Kidney glomerular epithelial cell (primary cell): ENCODE measurements around the gene EPHA2.
A peak's percentile ranks its signal among the peaks of the same experiment; 100 is the strongest.
"Not testable (repeated sequence)": the region's sequence is repeated elsewhere in the genome, so short reads cannot be mapped to it uniquely, and the experiment has no call there.

Experiments used
- DNase-seq: peaks from one replicate; lab custom pipeline; 2025; lab: John Stamatoyannopoulos, UW

Gene EPHA2

DNA sequence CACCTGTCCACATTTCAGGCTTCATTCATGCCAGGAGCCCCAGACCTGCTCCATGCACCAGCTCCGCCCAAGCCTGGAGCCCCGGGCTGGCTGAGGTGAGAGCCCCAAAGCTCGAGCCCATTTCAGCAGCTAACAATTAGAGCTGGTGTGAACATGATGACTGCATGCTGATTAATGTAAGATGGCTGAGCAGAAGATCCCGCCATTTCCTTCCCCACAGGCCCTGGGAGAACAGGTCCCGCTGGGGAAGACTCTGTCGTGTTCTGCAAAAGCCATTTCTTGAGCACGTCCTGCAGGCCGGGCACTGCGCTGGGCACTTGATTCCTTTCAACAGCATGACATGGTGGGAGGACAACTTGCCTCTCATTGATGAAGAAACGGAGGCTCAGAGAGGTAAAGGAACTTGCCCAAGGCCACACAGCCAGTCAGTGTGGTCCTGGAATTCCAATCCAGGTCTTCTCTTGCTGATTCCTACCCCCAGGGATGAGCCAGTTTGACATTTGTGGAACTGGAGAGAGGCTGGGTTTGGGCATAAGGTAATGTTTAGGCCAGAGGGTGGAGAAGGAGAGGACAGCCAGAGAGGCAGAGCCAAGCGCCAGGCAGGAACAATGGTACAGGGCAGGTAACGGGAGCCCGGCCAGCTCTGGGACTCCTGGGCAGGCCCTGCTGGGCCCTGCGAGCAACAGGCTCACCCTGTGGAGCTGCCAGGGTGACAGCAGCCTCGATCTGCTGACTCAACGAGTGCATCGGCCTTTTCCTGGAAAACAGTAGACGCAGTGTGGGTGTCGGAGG is 28.1 kb upstream of the EPHA2 start:
- DNase-seq, result no peak

DNA sequence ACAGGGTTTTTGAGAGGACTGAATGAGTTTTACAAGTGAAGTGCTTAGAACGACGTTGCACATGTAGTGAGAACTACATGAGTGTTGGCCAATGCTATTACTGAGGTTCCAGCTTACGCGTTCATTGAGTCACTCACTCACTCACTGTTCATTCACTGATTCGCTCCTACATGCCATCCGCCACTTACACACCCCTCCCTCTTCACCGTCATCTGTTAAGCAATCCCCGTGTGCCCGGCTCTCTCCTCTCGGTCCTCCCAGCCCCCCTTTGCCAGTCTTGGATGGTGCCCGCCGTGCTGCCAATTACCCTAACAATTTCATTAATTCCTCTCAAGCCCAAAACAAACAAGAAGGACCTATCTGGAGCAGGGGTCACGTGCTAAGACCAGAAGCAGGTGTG is 27.3 kb upstream of the EPHA2 start:
- no peak for DNase-seq

DNA sequence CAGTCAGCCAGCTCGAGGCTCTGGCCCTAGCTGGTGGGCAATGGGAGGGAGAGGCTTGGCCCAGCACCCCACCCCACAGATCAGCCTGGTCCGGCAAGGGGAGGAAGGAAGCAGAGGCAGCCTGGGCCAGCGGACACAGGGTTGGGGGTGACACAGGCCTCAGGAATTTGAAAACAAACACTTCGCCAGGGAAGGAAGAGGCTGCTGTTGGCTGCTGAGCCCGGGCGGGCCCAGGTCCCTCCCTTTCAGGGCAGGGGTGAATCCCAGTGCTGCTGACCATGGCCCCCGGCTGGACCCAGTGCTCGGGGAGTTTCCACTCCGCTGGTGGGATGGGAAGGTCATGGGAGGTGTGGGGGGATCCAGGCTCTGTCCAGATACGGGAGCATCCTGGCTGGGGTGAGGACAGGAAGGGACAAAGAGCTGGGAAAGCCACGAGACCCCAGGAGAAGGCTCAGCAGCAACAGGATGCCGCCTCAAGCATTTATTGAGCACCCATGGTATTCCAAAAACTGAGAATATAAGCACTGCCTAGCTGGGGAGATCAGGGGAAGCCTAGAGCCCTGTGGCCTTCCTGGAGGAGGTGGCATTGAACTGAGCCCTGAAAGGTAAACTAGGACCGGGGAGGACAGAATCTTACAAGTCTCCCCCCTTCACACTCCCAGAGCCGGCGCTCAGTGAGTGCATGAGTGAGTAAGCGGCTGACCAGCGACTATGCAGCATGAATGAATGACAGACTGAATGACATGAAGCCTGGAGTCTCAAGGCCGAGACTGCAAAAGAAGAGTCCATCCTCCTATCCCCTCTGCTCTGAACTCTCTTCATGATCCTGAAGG is 26.2 kb upstream of the EPHA2 start:
- DNase-seq, result peak; percentile 90

DNA sequence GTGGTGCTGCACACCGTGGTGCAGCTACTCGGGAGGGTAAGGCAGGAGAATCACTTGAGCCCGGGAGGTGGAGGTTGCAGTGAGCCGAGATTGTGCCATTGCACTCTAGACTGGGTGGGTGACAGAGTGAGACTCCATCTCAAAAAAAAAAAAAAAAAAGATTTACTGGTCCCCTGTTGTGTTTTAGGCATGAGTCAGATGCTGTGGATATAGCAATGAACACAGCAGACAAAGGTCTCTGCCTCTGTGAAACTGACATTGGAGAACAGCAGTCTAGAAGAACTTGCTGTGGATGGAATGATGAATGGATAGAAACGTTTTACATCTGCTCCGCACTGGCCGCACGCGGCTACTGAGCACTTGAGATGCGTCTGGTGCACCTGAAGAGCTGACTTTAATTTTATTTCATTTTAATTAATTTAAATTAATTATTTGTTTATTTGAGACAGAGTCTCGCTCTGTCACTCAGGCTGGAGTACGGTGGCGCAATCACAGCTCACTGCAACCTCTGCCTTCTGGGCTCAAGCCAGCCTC is 24.5 kb upstream of the EPHA2 start:
- DNase-seq, result no peak

DNA sequence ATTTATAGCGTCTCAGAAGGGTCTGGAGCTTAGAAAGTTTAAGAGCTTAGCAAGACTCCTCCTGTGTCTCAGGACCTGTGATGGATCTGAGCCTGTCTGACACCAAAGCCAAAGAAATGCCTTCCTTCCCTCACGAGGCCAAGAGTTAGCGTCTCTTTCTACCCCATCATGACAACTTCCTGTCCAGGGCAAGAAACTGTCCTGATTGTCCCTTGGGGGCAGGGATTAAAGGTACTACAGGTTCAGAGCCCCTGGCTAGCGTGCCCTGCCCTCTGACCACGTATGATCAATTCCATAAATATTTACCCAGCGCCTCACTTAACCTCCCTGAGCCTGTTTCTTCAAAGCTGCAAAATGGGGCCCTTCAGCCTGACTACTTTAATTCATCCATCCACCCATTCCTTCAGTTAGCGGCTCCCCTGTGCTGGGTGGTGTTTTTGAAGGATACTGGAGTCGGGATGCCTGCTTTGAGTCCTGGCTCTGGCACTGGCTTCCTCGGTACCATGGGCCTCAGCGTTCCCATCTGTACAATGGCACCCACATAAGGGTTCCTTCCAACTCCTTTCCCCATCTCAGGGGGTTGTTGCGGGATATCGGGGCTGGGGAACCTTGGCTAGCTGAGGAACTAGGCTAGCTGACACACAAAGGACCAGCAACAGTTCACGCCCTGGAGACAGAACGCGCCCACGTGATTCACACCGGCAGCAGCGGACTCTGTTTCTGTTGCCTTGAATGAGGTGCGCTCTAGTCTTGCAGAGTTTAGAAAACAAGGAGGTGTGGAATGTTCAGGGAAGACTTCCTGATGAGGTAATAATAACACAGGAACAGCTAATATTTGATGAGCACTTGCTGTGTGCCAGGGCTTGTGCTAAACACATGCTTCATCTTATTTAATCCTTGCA is 23.0 kb upstream of the EPHA2 start:
- DNase-seq, result peak; percentile 18

DNA sequence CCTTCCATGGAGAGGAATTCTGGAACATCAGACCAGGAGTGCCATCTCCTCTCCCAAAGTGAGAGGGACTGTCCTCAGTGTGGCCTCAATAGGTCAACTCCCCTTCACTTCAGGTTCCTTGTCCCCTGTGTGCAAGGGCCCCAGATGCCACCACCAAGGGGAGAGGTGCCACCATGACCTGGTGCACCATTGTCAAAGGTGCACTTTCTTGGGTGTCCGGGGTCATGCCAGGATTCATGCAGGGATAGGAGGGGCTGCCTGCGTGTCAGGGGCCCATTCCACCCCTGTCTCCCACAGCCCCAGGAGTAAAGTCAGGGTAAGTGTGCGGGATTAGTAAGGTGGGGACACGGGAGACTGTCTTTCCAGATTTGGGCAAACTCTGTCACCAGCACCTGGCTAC is 21.4 kb upstream of the EPHA2 start:
- no peak for DNase-seq

DNA sequence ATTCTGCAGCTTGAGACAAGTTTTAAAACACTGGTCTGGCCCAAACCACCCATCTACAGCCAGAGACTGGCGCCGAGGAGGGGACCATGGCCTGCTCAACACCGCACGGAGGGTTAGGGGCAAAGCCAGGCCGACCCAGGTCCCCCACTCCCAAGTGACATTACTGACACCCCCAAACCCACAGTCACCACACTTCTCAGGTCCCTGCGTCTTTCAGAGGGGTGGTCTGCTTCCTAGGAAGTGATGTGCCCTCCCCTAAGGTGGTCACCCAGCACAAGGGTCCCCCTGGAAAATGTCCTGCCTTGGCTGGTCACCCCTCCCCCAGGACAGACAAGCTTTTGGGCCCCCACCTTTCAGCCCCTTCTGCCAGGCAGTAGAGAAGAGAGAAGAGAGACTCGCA is 20.8 kb upstream of the EPHA2 start:
- no peak for DNase-seq

DNA sequence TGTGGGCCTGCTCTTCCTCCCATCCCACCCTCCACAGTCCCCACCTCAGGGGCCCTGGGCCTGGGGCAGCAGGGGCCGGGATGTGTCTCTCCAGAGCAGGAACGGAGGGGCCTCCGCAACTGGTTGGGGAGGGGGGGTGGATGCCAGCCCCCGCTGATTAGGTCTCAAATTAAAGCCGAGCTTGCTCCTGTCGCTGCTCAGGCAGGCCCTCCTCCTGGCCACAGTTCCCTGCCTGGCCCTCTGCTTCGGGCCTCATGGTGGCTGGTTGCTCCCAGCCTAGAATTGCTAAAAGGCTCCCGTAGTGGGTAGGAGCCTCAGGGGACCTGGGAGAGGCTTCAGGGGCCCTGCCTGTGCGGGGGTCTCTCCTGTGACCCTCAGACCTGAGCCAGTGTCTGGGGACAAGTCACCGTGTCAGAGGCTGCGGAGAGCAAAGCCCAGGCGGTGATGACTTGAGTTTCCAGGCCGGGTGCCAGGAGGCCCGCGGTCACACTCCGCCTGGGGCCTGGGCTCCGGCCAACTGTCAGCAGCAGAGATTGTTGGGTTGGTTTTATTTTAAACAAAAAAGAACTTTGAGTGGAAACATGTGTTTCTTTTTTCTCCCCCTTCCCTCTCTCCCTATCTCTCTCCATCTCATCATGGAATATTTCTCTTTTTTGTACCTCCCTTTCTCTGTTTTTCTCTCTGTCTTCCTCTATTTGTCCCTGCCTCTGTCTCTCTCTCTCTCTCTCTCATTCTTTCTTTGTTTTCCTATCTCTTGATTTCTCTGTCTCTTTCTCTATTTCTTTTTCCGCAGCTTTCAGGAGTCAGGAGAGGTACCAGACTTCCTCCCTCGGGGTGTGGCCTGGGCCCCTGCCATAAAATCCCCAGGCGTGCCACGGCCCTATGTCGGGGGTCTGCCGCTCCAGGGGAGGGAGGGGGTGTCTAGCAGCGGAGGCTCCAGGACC is 20.0 kb upstream of the EPHA2 start:
- DNase-seq, result peak; percentile 77

DNA sequence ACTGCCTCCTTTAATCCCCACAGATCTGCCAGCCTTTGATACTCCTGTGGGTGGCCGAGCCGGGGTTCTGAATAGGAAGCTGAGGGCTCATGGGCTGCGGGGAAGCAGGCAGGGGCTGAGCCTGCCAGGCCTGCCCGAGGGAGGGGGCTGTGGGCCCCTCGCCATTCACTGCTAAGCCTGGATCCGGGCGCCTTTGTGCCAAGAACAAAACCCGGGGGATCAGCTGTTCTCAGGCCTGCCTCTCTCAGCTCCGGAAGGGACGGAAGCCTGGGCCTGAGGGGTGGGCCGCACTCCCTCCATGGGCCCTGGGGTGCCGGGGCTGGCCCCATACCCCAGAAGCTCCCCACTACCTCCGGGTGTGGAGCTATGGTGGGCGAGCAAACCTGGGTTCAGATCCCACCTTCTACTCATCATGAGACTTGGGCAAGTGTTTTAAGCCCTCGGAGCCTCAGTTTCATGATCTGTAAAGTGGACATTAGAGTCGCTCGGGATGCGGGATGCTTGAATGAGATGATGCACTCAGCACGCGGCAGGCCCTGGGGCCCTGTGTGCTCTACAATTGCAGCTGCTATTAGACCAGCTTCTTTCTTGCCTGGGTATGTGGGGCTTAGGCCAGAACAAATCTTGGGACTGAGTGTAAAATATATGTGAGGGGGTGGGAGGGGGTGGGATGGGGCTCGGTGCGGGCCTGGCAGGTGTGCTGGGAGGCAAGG is 19.2 kb upstream of the EPHA2 start:
- DNase-seq, result no peak

DNA sequence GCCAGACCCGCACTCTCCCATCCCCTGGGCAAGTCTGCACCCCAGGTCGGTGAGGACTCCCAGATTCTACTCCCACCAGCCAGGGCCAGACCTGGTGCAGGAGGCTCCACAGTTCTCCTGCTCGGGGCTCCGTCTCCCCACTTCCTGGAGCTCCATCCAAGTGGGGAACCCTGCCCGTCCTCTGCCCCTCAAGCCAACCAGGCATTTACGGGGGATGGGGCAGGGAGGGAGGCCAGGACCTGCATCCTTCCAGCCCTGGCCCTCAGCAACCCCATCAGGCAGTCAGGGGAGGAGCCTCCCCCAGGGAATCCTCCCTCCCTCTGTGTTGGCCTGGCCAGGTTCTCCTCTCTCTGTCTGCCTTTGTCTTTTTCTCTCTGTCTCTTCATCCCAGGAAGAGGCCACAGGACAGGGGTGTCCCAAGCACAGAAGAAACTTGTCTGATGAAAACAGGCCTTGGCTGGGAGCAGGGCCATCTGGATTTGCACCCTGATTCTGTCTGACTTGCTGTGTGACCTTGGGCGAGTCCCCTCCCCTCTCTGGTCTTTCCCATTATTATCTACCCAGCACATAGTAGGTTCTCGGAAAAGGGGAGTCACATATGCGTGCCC is 18.5 kb upstream of the EPHA2 start:
- no peak for DNase-seq

DNA sequence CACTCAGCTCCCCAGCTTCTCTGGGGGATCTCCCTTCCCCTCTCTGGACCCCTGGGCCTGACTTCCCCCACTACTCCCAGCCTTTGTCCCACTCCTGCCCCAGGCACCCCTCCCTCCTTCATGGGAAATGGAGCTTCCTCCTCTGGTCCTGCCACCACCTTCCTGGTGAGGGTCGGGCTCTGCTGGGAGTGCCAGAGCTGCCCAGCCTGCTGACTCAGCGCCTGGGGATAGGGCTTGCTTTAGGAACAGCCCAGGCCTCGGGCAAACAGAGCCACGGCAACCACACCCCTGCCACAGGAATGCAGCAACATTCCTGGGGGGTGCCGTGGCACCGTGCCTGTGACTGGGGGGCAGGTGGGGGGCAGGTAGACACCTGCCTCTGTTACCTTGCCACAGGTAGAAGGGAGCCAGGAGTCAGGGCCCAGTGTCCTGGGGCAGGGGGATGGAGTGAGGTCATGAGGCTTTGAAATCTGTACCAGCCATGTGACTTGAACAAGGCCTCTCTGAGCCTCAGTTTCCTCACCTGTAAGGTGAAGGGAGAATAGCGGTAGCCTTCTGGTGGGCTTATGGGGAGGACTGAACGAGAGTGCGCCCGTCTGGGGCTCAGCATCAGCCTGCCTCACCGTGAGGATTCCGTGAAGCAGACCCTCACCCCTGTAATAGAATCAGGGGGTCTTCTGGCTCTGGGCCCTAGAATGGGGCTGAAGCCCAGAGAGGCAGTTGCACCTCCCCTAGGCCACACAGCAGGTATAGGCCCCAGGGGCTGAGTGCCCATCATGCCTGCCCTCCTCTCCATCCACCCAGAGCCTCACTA is 17.8 kb upstream of the EPHA2 start:
- DNase-seq, result peak; percentile 91

DNA sequence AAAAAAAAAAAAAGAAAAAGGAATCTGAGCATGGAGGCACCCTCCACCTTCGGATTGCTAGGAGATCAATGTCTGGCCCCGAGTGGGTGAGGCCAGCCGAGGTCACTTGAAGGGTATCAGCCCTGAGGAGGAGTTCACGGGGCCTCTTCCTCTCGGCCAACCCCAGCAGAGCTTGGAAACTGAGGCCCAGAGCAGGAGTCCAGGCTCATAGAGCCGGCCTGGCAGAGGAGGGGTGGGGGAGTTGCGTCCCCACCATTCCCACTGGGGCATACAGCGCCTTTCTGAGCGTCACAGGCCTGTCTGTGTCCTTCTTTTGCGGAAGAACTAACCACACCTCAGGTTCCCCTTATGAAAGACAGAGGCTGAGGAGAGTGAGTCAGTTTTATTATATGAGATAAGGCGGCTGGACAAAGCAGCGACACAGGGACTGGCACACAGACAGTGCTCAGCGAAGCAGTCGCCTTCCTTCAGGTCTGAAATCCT is 17.1 kb upstream of the EPHA2 start:
- peak; percentile 87 for DNase-seq

DNA sequence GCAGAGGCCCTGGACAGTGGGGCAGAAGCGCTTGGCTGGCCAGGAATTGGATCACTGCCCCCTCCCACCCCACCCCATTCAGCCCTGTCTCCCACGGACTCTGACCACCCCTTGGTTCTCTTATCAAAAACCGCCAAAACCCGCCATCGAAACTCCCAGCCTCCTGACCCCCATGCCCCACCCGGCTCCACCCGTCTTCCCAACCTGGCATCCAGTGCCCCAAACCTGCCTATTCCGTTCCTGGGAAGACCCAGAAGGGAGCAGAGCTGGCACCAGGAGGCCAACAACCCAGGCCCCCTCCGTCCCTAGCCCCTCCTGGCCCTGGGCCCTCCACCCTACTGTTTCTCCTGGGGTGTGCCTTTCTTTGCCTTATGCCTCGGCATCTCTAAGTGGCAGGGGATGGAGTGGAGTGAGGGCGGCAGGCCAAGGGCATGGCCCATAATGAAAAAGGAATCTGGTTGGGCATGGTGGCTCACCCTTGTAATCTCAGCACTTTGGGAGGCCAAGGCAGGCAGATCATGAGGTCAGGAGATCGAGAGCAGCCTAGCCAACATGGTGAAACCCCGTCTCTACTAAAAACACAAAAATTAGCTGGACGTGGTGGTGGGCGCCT is 16.5 kb upstream of the EPHA2 start:
- DNase-seq, result no peak

DNA sequence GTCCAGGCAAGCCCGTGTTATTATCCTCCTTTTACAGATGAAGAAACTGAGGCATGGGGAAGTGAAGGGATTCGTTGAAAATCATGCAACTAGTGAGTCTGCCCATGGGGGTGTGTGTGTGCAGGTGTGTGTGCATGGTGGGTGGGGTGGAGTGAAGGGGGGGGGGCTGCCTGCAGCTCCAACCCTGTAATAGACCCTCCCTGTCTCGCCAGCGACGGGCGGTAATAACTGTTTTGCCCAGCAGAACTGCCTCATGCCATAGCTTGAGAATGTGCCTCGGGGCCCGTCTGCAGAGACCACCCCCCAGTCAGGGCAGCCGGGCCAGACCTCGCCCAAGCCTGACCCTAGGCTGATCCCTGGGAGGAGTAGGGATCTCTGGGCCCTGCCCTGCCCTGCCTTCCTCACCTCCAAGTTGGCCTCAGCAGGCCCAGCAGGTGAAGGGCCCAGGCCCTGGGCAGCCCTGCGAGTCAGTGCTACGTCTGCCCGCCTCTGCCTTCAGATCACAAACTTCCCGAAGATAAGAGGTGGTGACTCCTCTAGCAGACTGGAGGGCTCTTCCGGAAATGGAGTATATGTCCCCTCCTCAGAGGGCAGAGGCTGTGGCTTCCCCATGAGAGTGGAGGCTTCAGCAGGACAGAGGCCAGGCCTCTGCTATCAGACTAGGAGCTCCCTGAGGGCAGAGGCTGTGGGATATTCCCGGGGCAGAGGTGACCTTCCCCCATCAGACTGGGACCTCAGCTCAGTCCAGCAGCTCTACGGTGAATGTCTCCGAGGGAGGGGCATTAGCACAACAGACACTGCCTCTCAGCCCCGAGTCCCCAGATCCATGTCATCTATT is 15.7 kb upstream of the EPHA2 start:
- no peak for DNase-seq

DNA sequence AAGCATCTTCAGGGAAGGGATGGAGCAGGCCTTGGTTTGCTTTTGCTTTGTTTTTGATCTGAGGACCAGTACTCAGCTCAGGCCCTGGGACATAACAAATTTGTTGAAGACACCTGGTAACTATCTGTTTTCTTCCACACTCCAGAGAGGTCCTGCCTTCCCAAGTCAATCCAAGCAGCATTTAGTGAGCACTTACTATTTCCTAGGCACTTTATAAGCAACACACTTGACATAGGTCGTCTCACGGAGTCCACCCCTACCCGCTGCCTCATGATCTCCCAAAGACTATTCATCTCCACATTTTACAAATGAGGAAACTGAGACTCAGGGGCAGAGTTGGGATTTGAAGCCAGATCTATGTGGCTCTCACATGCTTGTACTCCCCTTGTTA is 14.4 kb upstream of the EPHA2 start:
- no peak for DNase-seq

DNA sequence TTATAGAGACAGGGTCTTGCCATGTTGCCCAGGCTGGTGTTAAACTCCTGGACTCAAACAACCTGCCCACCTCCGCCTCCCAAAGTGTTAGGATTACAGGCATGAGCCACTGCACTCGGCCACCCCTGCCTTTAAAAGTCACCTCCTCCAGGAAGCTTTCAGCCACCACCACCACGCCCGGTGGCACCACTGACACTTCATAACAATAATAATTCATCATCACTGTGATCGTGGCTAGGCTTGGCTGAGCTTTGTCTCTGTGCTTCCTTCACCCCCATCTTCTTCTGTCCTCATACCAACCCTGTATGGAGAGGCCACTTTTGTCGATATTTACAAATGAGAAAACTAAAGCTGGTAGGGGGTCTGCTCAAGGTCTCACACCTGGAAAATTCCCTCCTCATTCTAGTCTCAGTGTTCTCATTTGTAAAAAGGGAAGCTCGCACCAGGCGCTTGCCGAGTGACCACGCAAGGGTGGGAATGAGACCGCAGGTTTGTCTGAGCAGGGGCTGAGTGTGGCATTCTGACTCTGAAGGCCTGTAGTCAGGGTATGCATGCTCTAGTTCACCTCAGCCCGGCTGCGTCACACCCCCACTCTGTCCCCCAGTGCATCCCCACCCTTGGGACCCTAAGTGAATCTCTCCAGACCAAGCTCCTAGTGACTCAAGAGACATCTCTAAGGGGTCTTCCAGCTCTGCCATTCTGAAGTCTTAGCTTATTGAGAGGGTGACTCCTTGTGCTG is 12.9 kb upstream of the EPHA2 start:
- DNase-seq, result no peak

DNA sequence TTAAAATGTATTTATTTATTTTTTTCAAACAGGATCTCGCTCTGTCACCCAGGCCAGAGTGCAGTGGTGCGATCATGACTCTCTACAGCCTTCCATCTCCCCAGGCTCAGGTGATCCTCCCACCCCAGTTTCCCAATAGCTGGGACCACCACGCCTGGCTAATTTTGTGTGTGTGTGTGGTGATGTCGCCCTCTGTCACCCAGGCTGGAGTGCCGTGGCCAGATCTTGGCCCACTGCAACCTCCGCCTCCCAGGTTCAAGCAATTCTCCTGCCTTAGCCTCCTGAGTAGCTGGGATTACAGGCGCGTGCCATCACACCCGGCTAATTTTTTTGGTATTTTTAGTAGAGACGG is 12.3 kb upstream of the EPHA2 start:
- DNase-seq, result not testable (repeated sequence)
